NT2/D1 (cell line): ENCODE data around the gene ZNF432.

Experiments used
- DNase-seq: peaks from one replicate; pipeline ENCODE4 v3.0.0-alpha.2; 2011; ENCODE audit warnings: low read depth, low spot score
- H3K27me3 ChIP-seq: 2 replicates; pipeline ENCODE4 v1.6.0; 2011; ENCODE audit warnings: mild to moderate bottlenecking; ENCODE audit not compliant: insufficient read length, insufficient read depth
- H3K36me3 ChIP-seq: 2 replicates; pipeline ENCODE4 v1.6.1; 2011; ENCODE audit warnings: mild to moderate bottlenecking, low read length, mixed read lengths; ENCODE audit not compliant: insufficient read depth, insufficient read length
- H3K4me1 ChIP-seq: 2 replicates; pipeline ENCODE4 v1.5.1; 2011; ENCODE audit not compliant: insufficient read depth, insufficient read length
- H3K4me3 ChIP-seq: 2 replicates; pipeline ENCODE4 v1.5.1; 2011; ENCODE audit warnings: low read depth; ENCODE audit not compliant: insufficient read length
- H3K9ac ChIP-seq: 2 replicates; pipeline ENCODE4 v1.6.0; 2011; ENCODE audit warnings: low read depth; ENCODE audit not compliant: insufficient read length
- H3K9me3 ChIP-seq: 2 replicates; pipeline ENCODE4 v1.5.1; 2011; ENCODE audit warnings: mild to moderate bottlenecking, low read length; ENCODE audit not compliant: insufficient read depth
- SUZ12 ChIP-seq: IDR thresholded peaks from 2 replicates; pipeline ENCODE4 v1.6.1; 2011; ENCODE audit not compliant: insufficient read length, insufficient read depth; ENCODE audit errors: extremely low read depth
- YY1 ChIP-seq: IDR thresholded peaks from 2 replicates; pipeline ENCODE4 v1.6.1; 2011; ENCODE audit not compliant: insufficient read length, insufficient read depth
- ZNF274 ChIP-seq: IDR thresholded peaks from 2 replicates; pipeline ENCODE4 v1.6.1; 2011; ENCODE audit warnings: mild to moderate bottlenecking, low read depth, low read length

Gene ZNF432

DNA sequence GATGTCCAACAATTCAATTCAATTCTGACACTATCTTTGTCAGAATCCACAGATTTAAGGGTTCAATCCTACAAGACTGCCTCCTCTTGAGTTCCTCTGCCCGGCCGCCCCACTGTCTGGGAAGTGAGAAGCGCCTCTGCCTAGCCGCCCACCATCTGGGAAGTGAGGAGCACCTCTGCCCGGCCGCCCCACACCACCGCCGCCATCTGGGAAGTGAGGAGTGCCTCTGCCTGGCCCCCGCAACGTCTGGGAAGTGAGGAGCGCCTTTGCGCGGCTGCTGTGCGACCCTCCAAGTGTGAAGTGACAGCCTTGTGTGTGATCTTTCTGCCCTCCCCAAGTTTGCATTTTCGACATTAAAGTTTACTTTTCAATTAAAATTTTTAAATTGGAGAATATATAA is 26.4 kb downstream of the ZNF432 start:
- no peak overlapping the region for H3K4me3 ChIP-seq
- peaks cover 72% of the 10 kb centered on the region for H3K36me3 ChIP-seq
- H3K27me3 ChIP-seq, result no peaks in the 10 kb centered on the region
- H3K9ac ChIP-seq, result no peak overlapping the region
- peaks cover 31% of the 10 kb centered on the region; the same call in 1 of the 2 replicates for H3K9me3 ChIP-seq
- TF ChIP-seq ZNF274 (no peak), SUZ12 (no peak)
- no peak for DNase-seq
- no peaks in the 10 kb centered on the region for H3K4me1 ChIP-seq

GRCh38 chr19:52020506-52020905 is 28.1 kb downstream of the ZNF432 start:
- Histone ChIP-seq H3K9ac (no peak overlapping the region), H3K27me3 (no peaks in the 10 kb centered on the region), H3K9me3 (peaks cover 31% of the 10 kb centered on the region; the same call in 1 of the 2 replicates), H3K4me3 (no peak overlapping the region), H3K36me3 (peaks cover 87% of the 10 kb centered on the region), H3K4me1 (no peaks in the 10 kb centered on the region)
- TF ChIP-seq ZNF274, result no peak
- TF ChIP-seq SUZ12, result no peak
- no peak for TF ChIP-seq YY1
- DNase-seq, result no peak

DNA sequence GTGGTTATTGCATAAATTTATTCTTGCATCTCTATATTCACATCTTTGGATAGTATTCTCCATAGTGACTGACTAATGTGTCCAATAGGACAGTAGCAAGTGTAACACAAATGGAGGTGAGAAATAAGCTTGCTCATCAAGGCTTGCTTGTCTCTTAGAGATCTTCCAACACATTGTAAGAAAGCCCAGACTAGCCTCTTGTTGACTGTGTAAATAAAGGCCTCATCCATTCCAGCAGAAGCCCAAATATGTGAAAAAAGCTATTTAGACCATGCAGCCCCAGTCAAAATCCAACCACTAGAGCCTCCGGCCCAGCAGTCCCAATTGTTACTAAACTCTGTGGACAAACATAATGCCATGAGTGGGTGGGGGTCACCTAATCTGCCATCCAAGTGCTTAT is 38.0 kb downstream of the ZNF432 start:
- TF ChIP-seq SUZ12 (no peak), YY1 (no peak), ZNF274 (no peak)
- no peak overlapping the region for H3K9ac ChIP-seq
- H3K9me3 ChIP-seq, result no peaks in the 10 kb centered on the region; the same call in 1 of the 2 replicates
- no peaks in the 10 kb centered on the region for H3K4me1 ChIP-seq
- DNase-seq, result no peak
- peaks cover 21% of the 10 kb centered on the region for H3K36me3 ChIP-seq
- H3K4me3 ChIP-seq, result no peak overlapping the region
- no peaks in the 10 kb centered on the region for H3K27me3 ChIP-seq

- Histone ChIP-seq H3K27me3 (no peaks in the 10 kb centered on the region), H3K9ac (peak within 1 kb of the TSS; percentile 93)
- DNase-seq, result peak; percentile 87
Observed at GRCh38 chr19:52007806-52008557, 40.7 kb downstream of the ZNF432 start, which contains the start of gene ZNF615. ZNF615 (minus strand) TSS chr19:52008211; CDS start chr19:52003711, 4,500 bp downstream.

DNA sequence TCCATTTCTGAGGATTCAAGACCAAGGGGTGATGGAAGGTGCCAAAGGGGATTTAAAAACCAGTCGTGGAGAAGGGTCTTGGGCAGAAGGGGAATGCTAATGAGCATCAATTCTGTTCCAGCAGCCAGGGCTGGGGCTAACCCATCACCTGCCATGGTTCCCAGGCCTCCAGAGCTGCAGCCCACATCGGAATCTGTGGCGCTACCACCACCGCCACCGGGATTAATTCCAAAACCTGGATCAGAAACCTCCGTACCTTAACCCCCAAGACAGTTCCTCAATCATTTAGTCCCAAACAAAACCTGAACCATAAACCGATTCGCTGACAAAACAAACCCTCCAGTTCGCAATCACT is 41.2 kb downstream of the ZNF432 start:
- Histone ChIP-seq H3K36me3 (peaks cover 9% of the 10 kb centered on the region), H3K4me1 (no peaks in the 10 kb centered on the region), H3K9ac (peak overlapping the region; percentile 93), H3K9me3 (no peaks in the 10 kb centered on the region; the same call in 1 of the 2 replicates), H3K4me3 (peak overlapping the region; percentile 96), H3K27me3 (no peaks in the 10 kb centered on the region)
- DNase-seq, result no peak
- TF ChIP-seq ZNF274 (no peak), SUZ12 (no peak), YY1 (no peak)

More at GRCh38 chr19:52007806-52008557, 40.7 kb downstream of the ZNF432 start, which contains the start of gene ZNF615:
- Histone ChIP-seq H3K4me3 (peak within 1 kb of the TSS; percentile 96), H3K4me1 (no peaks in the 10 kb centered on the region), H3K9me3 (no peaks in the 10 kb centered on the region; the same call in 1 of the 2 replicates), H3K36me3 (peaks cover 14% of the 10 kb centered on the region)
- TF ChIP-seq YY1, result peak; percentile 99
- TF ChIP-seq ZNF274, result no peak

- Histone ChIP-seq H3K4me3 (no peak overlapping the region), H3K9me3 (peaks cover 68% of the 10 kb centered on the region), H3K9ac (no peak overlapping the region), H3K4me1 (no peaks in the 10 kb centered on the region), H3K27me3 (no peaks in the 10 kb centered on the region), H3K36me3 (peaks cover 29% of the 10 kb centered on the region)
- no peak for DNase-seq
- TF ChIP-seq SUZ12, result no peak
- TF ChIP-seq YY1, result no peak
- peak; percentile 87 for TF ChIP-seq ZNF274
Observed at GRCh38 chr19:51994048-51994644, 54.5 kb downstream of the ZNF432 start.

GRCh38 chr19:51993422-51993821 is 55.2 kb downstream of the ZNF432 start:
- no peak for TF ChIP-seq YY1
- no peak for TF ChIP-seq SUZ12
- TF ChIP-seq ZNF274, result no peak
- peaks cover 23% of the 10 kb centered on the region for H3K36me3 ChIP-seq
- no peaks in the 10 kb centered on the region for H3K27me3 ChIP-seq
- no peak overlapping the region for H3K9ac ChIP-seq
- H3K4me3 ChIP-seq, result no peak overlapping the region
- DNase-seq, result no peak
- H3K9me3 ChIP-seq, result peaks cover 63% of the 10 kb centered on the region
- H3K4me1 ChIP-seq, result no peaks in the 10 kb centered on the region
